ENCODE data around the gene NUP43. TPM values are rescaled to one million over a fixed set of nuclear protein-coding genes. Genes with fewer than 3 reads are reported as not detected.
"Not testable (repeated sequence)": the region's sequence is repeated elsewhere in the genome, so short reads cannot be mapped to it uniquely, and the experiment has no call there.

The NUP43 gene
- total RNA-seq, 2 donors from 2014 or later = 18.3 to 26.7 TPM

DNA sequence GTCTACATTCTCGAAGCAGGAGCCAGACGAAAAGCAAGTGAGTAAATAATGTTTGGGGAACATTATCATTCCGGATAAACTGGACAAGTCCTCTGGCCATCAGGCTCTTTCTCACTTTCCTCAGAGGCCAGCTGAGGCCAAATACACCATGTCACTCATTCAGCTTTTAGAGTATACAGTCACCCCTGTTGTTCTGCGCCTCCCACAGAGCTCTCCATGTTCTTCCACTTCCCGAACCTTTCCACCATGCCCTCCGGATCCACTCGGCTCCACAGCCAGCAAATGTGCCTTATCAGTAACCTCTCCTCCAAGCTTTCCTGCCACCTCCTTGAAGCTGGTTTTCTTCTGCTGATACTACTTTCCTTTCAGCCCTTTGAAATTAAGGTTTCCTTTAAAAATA, 60.1 kb downstream of the NUP43 start:
- Histone ChIP-seq H3K27me3 (replicated peaks; ENCODE audit: insufficient read depth) (no peaks in the 10 kb centered on the region), H3K36me3 (peaks cover 14% of the 10 kb centered on the region), H3K9me3 (no peaks in the 10 kb centered on the region), H3K4me3 (no peak overlapping the region), H3K27ac (no peak overlapping the region), H3K4me1 (ENCODE audit: control insufficient read depth in 1 of 2, low read depth in 2 of 2) (no peaks in the 10 kb centered on the region)
- no peak for DNase-seq (ENCODE audit: low spot score)
- TF ChIP-seq, protein P1, sequence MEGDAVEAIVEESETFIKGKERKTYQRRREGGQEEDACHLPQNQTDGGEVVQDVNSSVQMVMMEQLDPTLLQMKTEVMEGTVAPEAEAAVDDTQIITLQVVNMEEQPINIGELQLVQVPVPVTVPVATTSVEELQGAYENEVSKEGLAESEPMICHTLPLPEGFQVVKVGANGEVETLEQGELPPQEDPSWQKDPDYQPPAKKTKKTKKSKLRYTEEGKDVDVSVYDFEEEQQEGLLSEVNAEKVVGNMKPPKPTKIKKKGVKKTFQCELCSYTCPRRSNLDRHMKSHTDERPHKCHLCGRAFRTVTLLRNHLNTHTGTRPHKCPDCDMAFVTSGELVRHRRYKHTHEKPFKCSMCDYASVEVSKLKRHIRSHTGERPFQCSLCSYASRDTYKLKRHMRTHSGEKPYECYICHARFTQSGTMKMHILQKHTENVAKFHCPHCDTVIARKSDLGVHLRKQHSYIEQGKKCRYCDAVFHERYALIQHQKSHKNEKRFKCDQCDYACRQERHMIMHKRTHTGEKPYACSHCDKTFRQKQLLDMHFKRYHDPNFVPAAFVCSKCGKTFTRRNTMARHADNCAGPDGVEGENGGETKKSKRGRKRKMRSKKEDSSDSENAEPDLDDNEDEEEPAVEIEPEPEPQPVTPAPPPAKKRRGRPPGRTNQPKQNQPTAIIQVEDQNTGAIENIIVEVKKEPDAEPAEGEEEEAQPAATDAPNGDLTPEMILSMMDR (IDR thresholded peaks at IDR 0.05) = no peak
- ATAC-seq (ENCODE audit: insufficient number of reproducible peaks, low FRiP score, low read depth) = no peak

- H3K9me3 ChIP-seq = no peaks in the 10 kb centered on the region
- ATAC-seq (ENCODE audit: insufficient number of reproducible peaks, low FRiP score, low read depth) (no peak), DNase-seq (ENCODE audit: low spot score) (no peak)
- no peaks in the 10 kb centered on the region for H3K27me3 ChIP-seq (replicated peaks; ENCODE audit: insufficient read depth)
- H3K4me1 ChIP-seq (ENCODE audit: control insufficient read depth in 1 of 2, low read depth in 2 of 2) = peaks cover 0 to 8% of the 10 kb centered on the region in 2 donors
- TF ChIP-seq, protein P1 (IDR thresholded peaks at IDR 0.05) = no peak
- H3K36me3 ChIP-seq = peaks cover 14% of the 10 kb centered on the region
- no peak overlapping the region for H3K4me3 ChIP-seq
- H3K27ac ChIP-seq = peak overlapping the region in 1 of 2 donors; percentile 22
Measured at GRCh38 chr6:149683256-149683859, 63.0 kb downstream of the NUP43 start.

DNA sequence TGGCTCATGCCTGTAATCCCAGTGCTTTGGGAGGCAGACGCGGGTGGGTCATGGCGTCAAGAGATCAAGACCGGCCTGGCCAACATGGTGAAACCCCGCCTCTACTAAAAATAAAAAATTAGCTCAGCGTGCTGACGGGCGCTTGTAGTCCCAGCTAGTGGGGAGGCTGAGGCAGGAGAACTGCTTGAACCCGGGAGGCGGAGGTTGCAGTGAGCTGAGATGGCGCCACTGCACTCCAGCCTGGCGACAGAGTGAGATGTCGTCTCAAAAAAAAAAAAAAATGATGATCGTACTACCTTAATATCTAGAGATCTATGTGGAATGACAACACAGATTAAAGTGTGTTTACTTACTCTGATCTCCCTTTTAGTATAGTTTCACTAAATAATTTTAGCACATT, 64.5 kb downstream of the NUP43 start:
- not testable (repeated sequence) for H3K4me1 ChIP-seq (ENCODE audit: control insufficient read depth in 1 of 2, low read depth in 2 of 2); H3K9me3 ChIP-seq; H3K27ac ChIP-seq; H3K27me3 ChIP-seq (replicated peaks; ENCODE audit: insufficient read depth); ATAC-seq (ENCODE audit: insufficient number of reproducible peaks, low FRiP score, low read depth); H3K4me3 ChIP-seq; DNase-seq (ENCODE audit: low spot score)
- peaks cover 18% of the 10 kb centered on the region for H3K36me3 ChIP-seq

DNA sequence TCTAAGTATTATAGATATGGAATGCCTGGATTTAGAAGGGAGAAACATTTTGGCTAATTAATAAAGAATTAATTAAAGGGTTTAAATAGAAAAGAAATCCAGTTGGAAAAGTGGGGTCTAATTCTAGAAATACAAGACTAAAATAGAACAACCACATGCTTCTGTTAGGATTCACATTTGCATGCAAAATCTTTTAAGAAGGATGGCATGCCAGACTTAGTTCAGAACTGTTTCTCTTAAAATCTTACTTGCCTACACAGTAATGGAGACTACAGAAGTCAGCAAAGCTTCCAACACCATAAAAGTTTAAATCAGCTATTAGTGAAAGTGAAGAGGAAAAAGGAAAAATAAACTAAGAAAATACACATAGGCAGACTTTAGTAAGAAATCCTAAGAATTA, 65.1 kb downstream of the NUP43 start:
- TF ChIP-seq, protein P1 (IDR thresholded peaks at IDR 0.05) = no peak
- Histone ChIP-seq H3K4me3 (no peak overlapping the region), H3K9me3 (no peaks in the 10 kb centered on the region), H3K27ac (no peak overlapping the region), H3K36me3 (peaks cover 18% of the 10 kb centered on the region), H3K4me1 (ENCODE audit: control insufficient read depth in 1 of 2, low read depth in 2 of 2) (peaks cover 0 to 8% of the 10 kb centered on the region in 2 donors), H3K27me3 (replicated peaks; ENCODE audit: insufficient read depth) (no peaks in the 10 kb centered on the region)
- ATAC-seq (ENCODE audit: insufficient number of reproducible peaks, low FRiP score, low read depth) = no peak
- DNase-seq (ENCODE audit: low spot score) = no peak

- Histone ChIP-seq H3K27ac (no peak overlapping the region), H3K27me3 (replicated peaks; ENCODE audit: insufficient read depth) (no peaks in the 10 kb centered on the region), H3K9me3 (no peaks in the 10 kb centered on the region), H3K4me3 (no peak overlapping the region), H3K36me3 (peaks cover 24% of the 10 kb centered on the region), H3K4me1 (ENCODE audit: control insufficient read depth in 1 of 2, low read depth in 2 of 2) (peaks cover 0 to 8% of the 10 kb centered on the region in 2 donors)
- ATAC-seq (ENCODE audit: insufficient number of reproducible peaks, low FRiP score, low read depth) = no peak
- DNase-seq (ENCODE audit: low spot score) = no peak
- TF ChIP-seq, protein P1 (IDR thresholded peaks at IDR 0.05) = no peak
Measured at GRCh38 chr6:149680503-149680902, 65.8 kb downstream of the NUP43 start.

Other genes starting within 250 kb of the NUP43 start
- 10 to 100 TPM; 20.2 to 33.8 TPM for gene PPIL4, start 200.5 kb downstream of the NUP43 start, total RNA-seq
- 10 to 100 TPM; 52.5 to 81.6 TPM for gene GINM1, start 180.2 kb downstream of the NUP43 start, total RNA-seq
- gene KATNA1, start 97.8 kb downstream of the NUP43 start, total RNA-seq = 10 to 100 TPM; 15.7 to 37.8 TPM
- gene LATS1, start 28.4 kb downstream of the NUP43 start, total RNA-seq = 10 to 100 TPM; 24.4 to 30.5 TPM
- 10 to 100 TPM; 40.6 to 86.0 TPM for gene PCMT1, start 3.2 kb upstream of the NUP43 start, total RNA-seq
- gene LRP11, start 117.8 kb upstream of the NUP43 start, total RNA-seq = 10 to 100 TPM; 22.4 to 31.8 TPM
- not detected for gene RAET1E, start 151.6 kb upstream of the NUP43 start, total RNA-seq
- gene RAET1G, start 176.6 kb upstream of the NUP43 start, total RNA-seq = not detected
- gene ULBP2, start 195.5 kb upstream of the NUP43 start, total RNA-seq = under 1 TPM in 1 of 2 donors, not detected in 1; 0.41 TPM
- gene ULBP1, start 217.4 kb upstream of the NUP43 start, total RNA-seq = under 1 TPM in 1 of 2 donors, not detected in 1; 0.14 TPM

Measured in thoracic aorta (tissue), 2 donors.